ENCODE results near the gene STAC3. TPM values are rescaled to one million over a fixed set of nuclear protein-coding genes. Genes with fewer than 3 reads are reported as not detected.

The STAC3 gene
- total and polyA plus RNA-seq, 2 of the 8 experiments (the other 6 are each of a cell fraction or from before 2014, with no cell fraction given), result 0.70 to 1.3 TPM

DNA sequence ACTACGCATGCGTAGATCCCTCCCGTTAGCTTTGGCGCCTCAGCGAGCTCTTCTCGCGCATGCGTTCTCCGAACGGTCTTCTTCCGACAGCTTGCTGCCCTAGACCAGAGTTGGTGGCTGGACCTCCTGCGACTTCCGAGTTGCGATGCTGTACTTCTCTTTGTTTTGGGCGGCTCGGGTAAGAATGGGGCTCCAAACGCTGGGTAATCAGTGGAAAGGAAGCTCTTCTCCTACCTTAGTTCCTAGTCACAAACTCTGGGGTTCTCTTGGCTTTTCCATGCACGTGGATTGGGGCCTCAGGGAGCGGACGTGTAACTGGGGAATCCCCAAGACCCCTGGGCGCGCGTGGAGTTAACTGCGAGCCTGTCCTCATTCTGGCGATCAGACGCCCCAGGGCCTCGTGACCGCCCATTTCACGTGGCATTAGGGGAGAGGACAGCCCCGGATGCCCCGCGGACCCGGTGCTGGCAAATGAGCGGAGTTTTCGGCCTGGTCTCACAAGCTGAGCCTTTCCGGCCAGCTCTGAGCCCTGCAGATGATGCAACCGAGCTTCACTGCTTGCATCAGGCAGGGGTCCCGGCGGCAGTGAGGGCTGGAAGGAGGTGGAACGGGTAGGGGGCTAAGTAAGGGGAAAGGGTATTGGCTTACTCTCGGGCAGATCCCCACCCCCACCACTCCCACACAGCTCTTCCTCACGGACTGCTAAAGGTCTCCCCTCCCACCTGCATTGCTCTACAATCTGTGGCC lies 21.2 kb downstream of the STAC3 start, which contains the start of gene SHMT2 (continued):
- peak; percentile 96 for TF ChIP-seq NRF1 (IDR thresholded peaks at IDR 0.05; ENCODE audit: low read depth, low read length)
- 0 out of 4 replicates have a peak, but pooled peaks of 1 of the 2 experiments have one; percentile 53 for TF ChIP-seq HDAC2 (IDR thresholded peaks at IDR 0.05; ENCODE audit: borderline replicate concordance in 1 of 2, low read depth in 2 of 2, low read length in 2 of 2)
- peak; percentile 75 for TF ChIP-seq ASH2L (IDR thresholded peaks at IDR 0.05; ENCODE audit: low read length)
- TF ChIP-seq, protein P1, sequence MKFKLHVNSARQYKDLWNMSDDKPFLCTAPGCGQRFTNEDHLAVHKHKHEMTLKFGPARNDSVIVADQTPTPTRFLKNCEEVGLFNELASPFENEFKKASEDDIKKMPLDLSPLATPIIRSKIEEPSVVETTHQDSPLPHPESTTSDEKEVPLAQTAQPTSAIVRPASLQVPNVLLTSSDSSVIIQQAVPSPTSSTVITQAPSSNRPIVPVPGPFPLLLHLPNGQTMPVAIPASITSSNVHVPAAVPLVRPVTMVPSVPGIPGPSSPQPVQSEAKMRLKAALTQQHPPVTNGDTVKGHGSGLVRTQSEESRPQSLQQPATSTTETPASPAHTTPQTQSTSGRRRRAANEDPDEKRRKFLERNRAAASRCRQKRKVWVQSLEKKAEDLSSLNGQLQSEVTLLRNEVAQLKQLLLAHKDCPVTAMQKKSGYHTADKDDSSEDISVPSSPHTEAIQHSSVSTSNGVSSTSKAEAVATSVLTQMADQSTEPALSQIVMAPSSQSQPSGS (IDR thresholded peaks at IDR 0.05; ENCODE audit: low read length), result no peak; the same call in 1 of the 2 replicates
- no peak; the same call in 1 of the 2 replicates for TF ChIP-seq GTF2F1 (IDR thresholded peaks at IDR 0.05; ENCODE audit: borderline replicate concordance, low read depth, low read length)
- no peak for TF ChIP-seq SAP30 (IDR thresholded peaks at IDR 0.05; ENCODE audit: insufficient read depth, insufficient replicate concordance, low read length)
- TF ChIP-seq, protein P2, sequence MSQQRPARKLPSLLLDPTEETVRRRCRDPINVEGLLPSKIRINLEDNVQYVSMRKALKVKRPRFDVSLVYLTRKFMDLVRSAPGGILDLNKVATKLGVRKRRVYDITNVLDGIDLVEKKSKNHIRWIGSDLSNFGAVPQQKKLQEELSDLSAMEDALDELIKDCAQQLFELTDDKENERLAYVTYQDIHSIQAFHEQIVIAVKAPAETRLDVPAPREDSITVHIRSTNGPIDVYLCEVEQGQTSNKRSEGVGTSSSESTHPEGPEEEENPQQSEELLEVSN (IDR thresholded peaks at IDR 0.05), result peak; percentile 63
- TF ChIP-seq RFX5 (IDR thresholded peaks at IDR 0.05; ENCODE audit: borderline replicate concordance, low read depth, low read length), result no peak
- TF ChIP-seq FOSL1 (IDR thresholded peaks at IDR 0.05; ENCODE audit: insufficient read depth, low read depth, low read length), result no peak
- TF ChIP-seq, protein P3, sequence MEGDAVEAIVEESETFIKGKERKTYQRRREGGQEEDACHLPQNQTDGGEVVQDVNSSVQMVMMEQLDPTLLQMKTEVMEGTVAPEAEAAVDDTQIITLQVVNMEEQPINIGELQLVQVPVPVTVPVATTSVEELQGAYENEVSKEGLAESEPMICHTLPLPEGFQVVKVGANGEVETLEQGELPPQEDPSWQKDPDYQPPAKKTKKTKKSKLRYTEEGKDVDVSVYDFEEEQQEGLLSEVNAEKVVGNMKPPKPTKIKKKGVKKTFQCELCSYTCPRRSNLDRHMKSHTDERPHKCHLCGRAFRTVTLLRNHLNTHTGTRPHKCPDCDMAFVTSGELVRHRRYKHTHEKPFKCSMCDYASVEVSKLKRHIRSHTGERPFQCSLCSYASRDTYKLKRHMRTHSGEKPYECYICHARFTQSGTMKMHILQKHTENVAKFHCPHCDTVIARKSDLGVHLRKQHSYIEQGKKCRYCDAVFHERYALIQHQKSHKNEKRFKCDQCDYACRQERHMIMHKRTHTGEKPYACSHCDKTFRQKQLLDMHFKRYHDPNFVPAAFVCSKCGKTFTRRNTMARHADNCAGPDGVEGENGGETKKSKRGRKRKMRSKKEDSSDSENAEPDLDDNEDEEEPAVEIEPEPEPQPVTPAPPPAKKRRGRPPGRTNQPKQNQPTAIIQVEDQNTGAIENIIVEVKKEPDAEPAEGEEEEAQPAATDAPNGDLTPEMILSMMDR (IDR thresholded peaks at IDR 0.05; ENCODE audit: control extremely low read depth in 1 of 3, insufficient read depth in 1 of 3, low read depth in 1 of 3, low read length in 3 of 3), result no peak
- TF ChIP-seq SP1 (IDR thresholded peaks at IDR 0.05; ENCODE audit: low read depth, low read length), result peak; percentile 47; the same call in 1 of the 2 replicates
- no peak for TF ChIP-seq SRF (IDR thresholded peaks at IDR 0.05; ENCODE audit: low read depth, low read length)
- TF ChIP-seq CBX8 (IDR thresholded peaks at IDR 0.05; ENCODE audit: borderline replicate concordance, low read depth, low read length), result no peak
- no peak for TF ChIP-seq SP2 (IDR thresholded peaks at IDR 0.05; ENCODE audit: low read length)
- peak; percentile 72 for TF ChIP-seq TAF1 (IDR thresholded peaks at IDR 0.05; ENCODE audit: low read depth, low read length)
- TF ChIP-seq YY1 (IDR thresholded peaks at IDR 0.05; ENCODE audit: low read depth, low read length), result no peak
- TF ChIP-seq CHD1 (IDR thresholded peaks at IDR 0.05; ENCODE audit: low read depth, low read length), result no peak
- no peak for TF ChIP-seq RXRA (IDR thresholded peaks at IDR 0.05; ENCODE audit: insufficient read depth, low read depth, low read length)
- TF ChIP-seq CHD2 (IDR thresholded peaks at IDR 0.05; ENCODE audit: low read length), result no peak
